Measurements from ENCODE around the gene ITGA2B.

DNA sequence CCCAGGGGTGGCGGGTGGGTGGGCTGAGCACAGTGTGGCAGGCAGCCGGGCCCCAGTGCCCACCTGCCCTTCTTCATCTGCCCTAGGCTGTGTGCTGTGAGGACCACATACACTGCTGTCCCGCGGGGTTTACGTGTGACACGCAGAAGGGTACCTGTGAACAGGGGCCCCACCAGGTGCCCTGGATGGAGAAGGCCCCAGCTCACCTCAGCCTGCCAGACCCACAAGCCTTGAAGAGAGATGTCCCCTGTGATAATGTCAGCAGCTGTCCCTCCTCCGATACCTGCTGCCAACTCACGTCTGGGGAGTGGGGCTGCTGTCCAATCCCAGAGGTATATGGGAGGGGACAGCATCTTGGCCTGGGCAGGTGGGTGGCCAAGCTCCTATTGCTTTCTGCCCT lies 38.0 kb downstream of the ITGA2B start:
- TF ChIP-seq GATA2 (IDR thresholded peaks at IDR 0.05; ENCODE audit: low read depth, low read length) (no peak), GATA3 (IDR thresholded peaks at IDR 0.05; ENCODE audit: low read depth, low read length) (no peak)

Measured in SH-SY5Y (cell line).